ENCODE data around the gene LAMA2. TPM values are rescaled to one million over a fixed set of nuclear protein-coding genes. Genes with fewer than 3 reads are reported as not detected.

LAMA2 gene
- total and polyA plus RNA-seq, 7 donors, result 0.46 to 131 (median 59.6) TPM

DNA sequence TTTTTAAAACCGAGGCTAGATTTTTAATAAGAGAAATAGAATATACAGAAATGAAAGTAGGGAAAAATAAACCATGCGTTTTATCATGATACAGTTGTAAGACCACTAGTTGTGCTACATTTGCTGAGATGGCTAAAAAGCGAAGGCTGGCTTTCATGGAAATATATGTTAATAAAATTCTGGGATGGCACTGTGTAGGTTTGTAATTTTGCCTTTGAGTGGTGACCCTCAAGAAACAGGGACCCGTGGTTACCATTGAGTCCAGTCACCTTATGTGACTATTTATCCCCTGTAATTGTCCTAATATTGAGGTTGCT lies 593.3 kb downstream of the LAMA2 start:
- no peaks in the 10 kb centered on the region for H3K9me3 ChIP-seq
- H3K27ac ChIP-seq, result no peak overlapping the region
- intact Hi-C loops (cut with DNase I), result no loop called here
- no peak overlapping the region for H3K4me3 ChIP-seq
- DNase-seq, result no peak
- no peaks in the 10 kb centered on the region for H3K36me3 ChIP-seq
- H3K4me1 ChIP-seq, result no peaks in the 10 kb centered on the region
- TF ChIP-seq, protein P1, sequence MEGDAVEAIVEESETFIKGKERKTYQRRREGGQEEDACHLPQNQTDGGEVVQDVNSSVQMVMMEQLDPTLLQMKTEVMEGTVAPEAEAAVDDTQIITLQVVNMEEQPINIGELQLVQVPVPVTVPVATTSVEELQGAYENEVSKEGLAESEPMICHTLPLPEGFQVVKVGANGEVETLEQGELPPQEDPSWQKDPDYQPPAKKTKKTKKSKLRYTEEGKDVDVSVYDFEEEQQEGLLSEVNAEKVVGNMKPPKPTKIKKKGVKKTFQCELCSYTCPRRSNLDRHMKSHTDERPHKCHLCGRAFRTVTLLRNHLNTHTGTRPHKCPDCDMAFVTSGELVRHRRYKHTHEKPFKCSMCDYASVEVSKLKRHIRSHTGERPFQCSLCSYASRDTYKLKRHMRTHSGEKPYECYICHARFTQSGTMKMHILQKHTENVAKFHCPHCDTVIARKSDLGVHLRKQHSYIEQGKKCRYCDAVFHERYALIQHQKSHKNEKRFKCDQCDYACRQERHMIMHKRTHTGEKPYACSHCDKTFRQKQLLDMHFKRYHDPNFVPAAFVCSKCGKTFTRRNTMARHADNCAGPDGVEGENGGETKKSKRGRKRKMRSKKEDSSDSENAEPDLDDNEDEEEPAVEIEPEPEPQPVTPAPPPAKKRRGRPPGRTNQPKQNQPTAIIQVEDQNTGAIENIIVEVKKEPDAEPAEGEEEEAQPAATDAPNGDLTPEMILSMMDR (IDR thresholded peaks at IDR 0.05), result no peak
- TF ChIP-seq POLR2A (IDR thresholded peaks at IDR 0.05), result no peak
- TF ChIP-seq POLR2AphosphoS5 (IDR thresholded peaks at IDR 0.05), result no peak
- TF ChIP-seq EP300 (IDR thresholded peaks at IDR 0.05), result no peak
- H3K27me3 ChIP-seq, result no peaks in the 10 kb centered on the region
- WGBS, 2 donors, result 88 to 90% methylated on average over 4 of the region's 4 CpGs

DNA sequence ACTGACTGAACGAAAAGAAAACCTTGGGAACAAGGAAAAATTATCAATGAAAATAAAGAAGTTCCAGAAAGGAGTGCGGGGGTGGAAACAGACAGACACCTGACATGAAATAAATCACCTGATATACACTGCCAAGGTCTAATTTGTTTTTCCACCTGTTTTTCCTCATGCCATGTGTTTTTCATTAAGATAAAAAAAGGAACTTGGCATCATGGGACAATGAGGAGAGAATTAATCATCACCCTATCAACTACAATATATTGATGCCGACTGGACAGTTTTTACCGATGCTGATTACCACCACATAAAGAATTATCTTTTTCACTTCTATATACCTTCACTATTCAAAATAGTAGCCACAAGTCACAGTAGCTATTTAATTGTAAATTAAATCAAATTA lies 593.9 kb downstream of the LAMA2 start:
- no peak overlapping the region for H3K4me3 ChIP-seq
- no peak for DNase-seq
- H3K36me3 ChIP-seq, result no peaks in the 10 kb centered on the region
- 89 to 91% methylated on average over 4 of the region's 4 CpGs for WGBS, 2 donors
- H3K9me3 ChIP-seq, result no peaks in the 10 kb centered on the region
- TF ChIP-seq, protein P1 (IDR thresholded peaks at IDR 0.05), result no peak
- TF ChIP-seq EP300 (IDR thresholded peaks at IDR 0.05) (no peak), POLR2AphosphoS5 (IDR thresholded peaks at IDR 0.05) (no peak), POLR2A (IDR thresholded peaks at IDR 0.05) (no peak)
- H3K27ac ChIP-seq, result no peak overlapping the region
- intact Hi-C loops (cut with DNase I), result no loop called here
- H3K27me3 ChIP-seq, result no peaks in the 10 kb centered on the region
- H3K4me1 ChIP-seq, result no peaks in the 10 kb centered on the region

DNA sequence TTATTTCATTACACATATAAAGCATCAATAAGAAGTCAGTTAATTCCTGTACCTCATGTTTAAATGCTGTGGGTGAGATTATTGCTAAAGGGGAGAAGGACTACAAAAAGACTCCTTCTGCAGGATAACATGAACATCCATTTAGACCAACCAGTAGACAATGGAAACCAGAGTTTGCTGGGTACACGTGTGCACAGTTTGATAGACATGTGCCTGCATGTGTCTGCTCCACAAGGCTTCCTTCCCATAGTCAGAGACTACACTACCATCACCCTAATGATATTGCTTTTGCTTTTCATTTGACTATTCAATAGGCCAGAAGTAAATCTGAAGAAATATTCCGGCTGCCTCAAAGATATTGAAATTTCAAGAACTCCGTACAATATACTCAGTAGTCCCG lies 595.4 kb downstream of the LAMA2 start:
- Histone ChIP-seq H3K36me3 (no peaks in the 10 kb centered on the region), H3K4me3 (no peak overlapping the region), H3K9me3 (no peaks in the 10 kb centered on the region), H3K27ac (no peak overlapping the region), H3K4me1 (no peaks in the 10 kb centered on the region), H3K27me3 (no peaks in the 10 kb centered on the region)
- no peak for DNase-seq
- intact Hi-C loops (cut with DNase I), result no loop called here
- 88 to 96% methylated on average over 4 of the region's 4 CpGs for WGBS, 2 donors
- TF ChIP-seq, protein P1 (IDR thresholded peaks at IDR 0.05), result no peak
- TF ChIP-seq EP300 (IDR thresholded peaks at IDR 0.05) (no peak), POLR2AphosphoS5 (IDR thresholded peaks at IDR 0.05) (no peak), POLR2A (IDR thresholded peaks at IDR 0.05) (no peak)

DNA sequence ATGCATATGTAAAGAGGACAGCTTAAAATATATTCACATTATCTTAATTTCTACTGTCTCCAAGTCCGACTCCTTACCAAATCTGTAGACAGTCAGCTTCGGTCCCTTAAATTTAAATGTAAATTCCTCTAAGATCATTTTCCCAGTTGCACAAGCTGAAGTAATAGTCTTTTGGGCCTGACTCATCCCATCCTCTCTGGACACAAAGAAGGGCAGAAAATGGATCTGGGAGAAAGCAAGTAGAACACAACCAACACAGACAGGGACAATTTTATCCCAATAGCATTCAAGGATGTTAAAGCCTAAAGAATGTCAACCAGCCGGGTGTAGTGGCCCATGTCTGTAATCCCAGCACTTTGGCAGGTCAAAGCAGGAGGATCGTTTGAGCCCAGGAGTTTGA lies 598.8 kb downstream of the LAMA2 start:
- WGBS, 2 donors, result 91 to 93% methylated on average over 4 of the region's 4 CpGs
- intact Hi-C loops (cut with DNase I), result no loop called here
- H3K9me3 ChIP-seq, result no peaks in the 10 kb centered on the region
- no peaks in the 10 kb centered on the region for H3K27me3 ChIP-seq
- DNase-seq, result no peak
- no peak for TF ChIP-seq POLR2A (IDR thresholded peaks at IDR 0.05)
- H3K4me1 ChIP-seq, result no peaks in the 10 kb centered on the region
- no peaks in the 10 kb centered on the region for H3K36me3 ChIP-seq
- H3K4me3 ChIP-seq, result no peak overlapping the region
- H3K27ac ChIP-seq, result no peak overlapping the region

DNA sequence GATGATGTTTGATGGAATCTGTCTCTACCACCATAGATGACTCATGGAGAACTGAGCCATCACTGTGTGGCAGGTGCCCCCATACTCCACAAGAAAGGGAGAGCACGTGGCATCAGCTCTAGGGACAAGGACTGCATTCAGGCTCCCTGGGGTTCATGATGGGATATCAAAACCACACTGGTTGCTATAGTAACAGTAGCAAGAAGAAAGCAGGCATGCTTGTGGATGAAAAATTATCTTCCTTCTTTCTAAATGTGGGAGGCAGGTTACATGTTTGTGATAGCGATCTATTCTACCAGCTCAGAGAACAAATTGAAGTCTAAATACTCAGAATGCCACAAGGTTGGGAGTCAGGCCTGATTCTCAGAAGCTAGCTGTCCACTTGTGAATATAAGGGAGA lies 602.8 kb downstream of the LAMA2 start:
- intact Hi-C loops (cut with DNase I), result no loop called here
- no peaks in the 10 kb centered on the region for H3K9me3 ChIP-seq
- H3K27ac ChIP-seq, result no peak overlapping the region
- H3K4me3 ChIP-seq, result no peak overlapping the region
- no peak for DNase-seq
- no peak for TF ChIP-seq POLR2AphosphoS5 (IDR thresholded peaks at IDR 0.05)
- TF ChIP-seq POLR2A (IDR thresholded peaks at IDR 0.05), result no peak
- TF ChIP-seq, protein P1 (IDR thresholded peaks at IDR 0.05), result no peak
- no peak for TF ChIP-seq EP300 (IDR thresholded peaks at IDR 0.05)
- H3K27me3 ChIP-seq, result no peaks in the 10 kb centered on the region
- H3K36me3 ChIP-seq, result no peaks in the 10 kb centered on the region
- WGBS, 2 donors, result 72 to 89% methylated on average over 2 of the region's 2 CpGs
- peaks cover 0 to 9% (median 3%) of the 10 kb centered on the region in 4 donors for H3K4me1 ChIP-seq

Data from sigmoid colon (tissue), 7 donors.